IPS-NIHi11 (cell line): ENCODE results near the gene ZSWIM6.

Source experiments
- DNase-seq: peaks from one replicate; pipeline ENCODE4 v3.0.0; 2012; ENCODE audit warnings: mixed read lengths, low spot score

ZSWIM6 gene

GRCh38 chr5:61332851-61333320 is 828 bp downstream of the ZSWIM6 start:
- DNase-seq = peak; percentile 39

- DNase-seq = peak; percentile 36
Measured at GRCh38 chr5:61333321-61333953, 1.4 kb downstream of the ZSWIM6 start.

GRCh38 chr5:61333954-61334867 is 2.2 kb downstream of the ZSWIM6 start:
- DNase-seq = no peak

GRCh38 chr5:61334868-61335615 is 3.0 kb downstream of the ZSWIM6 start:
- DNase-seq = no peak

- DNase-seq = no peak
Measured at GRCh38 chr5:61339764-61340163, 7.7 kb downstream of the ZSWIM6 start.

GRCh38 chr5:61340775-61341361 is 8.8 kb downstream of the ZSWIM6 start:
- DNase-seq = no peak

- no peak for DNase-seq
Measured at GRCh38 chr5:61342071-61342501, 10.0 kb downstream of the ZSWIM6 start.

- DNase-seq = no peak
Measured at GRCh38 chr5:61344187-61344944, 12.3 kb downstream of the ZSWIM6 start.

- DNase-seq = no peak
Measured at GRCh38 chr5:61346511-61346910, 14.5 kb downstream of the ZSWIM6 start.

GRCh38 chr5:61347080-61347479 is 15.0 kb downstream of the ZSWIM6 start:
- DNase-seq = no peak

- no peak for DNase-seq
Measured at GRCh38 chr5:61348447-61348846, 16.4 kb downstream of the ZSWIM6 start.

GRCh38 chr5:61349935-61350334 is 17.9 kb downstream of the ZSWIM6 start:
- DNase-seq = no peak

- DNase-seq = no peak
Measured at GRCh38 chr5:61350535-61350934, 18.5 kb downstream of the ZSWIM6 start.

GRCh38 chr5:61351733-61352132 is 19.7 kb downstream of the ZSWIM6 start:
- no peak for DNase-seq

GRCh38 chr5:61352180-61352579 is 20.1 kb downstream of the ZSWIM6 start:
- no peak for DNase-seq

GRCh38 chr5:61352612-61353156 is 20.6 kb downstream of the ZSWIM6 start:
- DNase-seq = no peak

GRCh38 chr5:61353293-61353692 is 21.2 kb downstream of the ZSWIM6 start:
- no peak for DNase-seq

- DNase-seq = no peak
Measured at GRCh38 chr5:61354199-61354598, 22.1 kb downstream of the ZSWIM6 start.

GRCh38 chr5:61357745-61358144 is 25.7 kb downstream of the ZSWIM6 start:
- DNase-seq = peak; percentile 13

- peak; percentile 19 for DNase-seq
Measured at GRCh38 chr5:61362796-61363368, 30.8 kb downstream of the ZSWIM6 start.
